ENCODE measurements around the gene THUMPD2. TPM values are rescaled to one million over a fixed set of nuclear protein-coding genes. Genes with fewer than 3 reads are reported as not detected.

The THUMPD2 gene
- polyA plus RNA-seq, 1 donor from 2014 or later = 24.7 TPM

GRCh38 chr2:39734445-39734844 lies 44.6 kb downstream of the THUMPD2 start:
- peaks cover 4% of the 10 kb centered on the region for H3K36me3 ChIP-seq (ENCODE audit: insufficient read depth, low read length)
- no peaks in the 10 kb centered on the region for H4K20me1 ChIP-seq (ENCODE audit: insufficient read depth)
- no peak overlapping the region for H2AFZ ChIP-seq (ENCODE audit: low read depth, low read length)
- H3K4me2 ChIP-seq (ENCODE audit: low read length) = no peak overlapping the region
- no peaks in the 10 kb centered on the region for H3K27me3 ChIP-seq (ENCODE audit: insufficient read depth, low read depth, low read length)
- no peak overlapping the region for H3K27ac ChIP-seq (ENCODE audit: low read length)
- H3K79me2 ChIP-seq (replicated peaks; ENCODE audit: insufficient read depth, low read length) = no peaks in the 10 kb centered on the region
- no peak overlapping the region for H3K4me3 ChIP-seq (ENCODE audit: low read length)
- no peaks in the 10 kb centered on the region for H3F3A ChIP-seq (ENCODE audit: insufficient read depth, low read length, poor library complexity, severe bottlenecking)
- no peaks in the 10 kb centered on the region for H3K9me3 ChIP-seq (ENCODE audit: low read length)
- no peaks in the 10 kb centered on the region for H3K9me2 ChIP-seq (ENCODE audit: insufficient read depth, low read length)
- TF ChIP-seq EP300 (conservative IDR thresholded peaks at IDR 0.05; ENCODE audit: poor library complexity, severe bottlenecking) = no peak
- H3K9ac ChIP-seq (ENCODE audit: low read length) = no peak overlapping the region

- Histone ChIP-seq H3K27ac (ENCODE audit: low read length) (no peak overlapping the region), H3F3A (ENCODE audit: insufficient read depth, low read length, poor library complexity, severe bottlenecking) (no peaks in the 10 kb centered on the region), H4K20me1 (ENCODE audit: insufficient read depth) (no peaks in the 10 kb centered on the region), H3K9me3 (ENCODE audit: low read length) (no peaks in the 10 kb centered on the region), H3K36me3 (ENCODE audit: insufficient read depth, low read length) (peaks cover 4% of the 10 kb centered on the region), H3K4me2 (ENCODE audit: low read length) (no peak overlapping the region), H3K27me3 (ENCODE audit: insufficient read depth, low read depth, low read length) (no peaks in the 10 kb centered on the region), H3K79me2 (replicated peaks; ENCODE audit: insufficient read depth, low read length) (no peaks in the 10 kb centered on the region), H3K4me3 (ENCODE audit: low read length) (no peak overlapping the region), H3K9ac (ENCODE audit: low read length) (no peak overlapping the region), H2AFZ (ENCODE audit: low read depth, low read length) (no peak overlapping the region), H3K9me2 (ENCODE audit: insufficient read depth, low read length) (no peaks in the 10 kb centered on the region)
- TF ChIP-seq POLR2AphosphoS5 (IDR thresholded peaks at IDR 0.05) (no peak), REST (IDR thresholded peaks at IDR 0.05; ENCODE audit: borderline replicate concordance) (no peak), CTCF (IDR thresholded peaks at IDR 0.05; ENCODE audit: poor library complexity, severe bottlenecking) (no peak), SMC3 (conservative IDR thresholded peaks at IDR 0.05; ENCODE audit: poor library complexity) (no peak), MXI1 (conservative IDR thresholded peaks at IDR 0.05; ENCODE audit: poor library complexity, severe bottlenecking) (no peak), EP300 (conservative IDR thresholded peaks at IDR 0.05; ENCODE audit: poor library complexity, severe bottlenecking) (no peak), RAD21 (conservative IDR thresholded peaks at IDR 0.05) (no peak), EZH2 (IDR thresholded peaks at IDR 0.05; ENCODE audit: borderline replicate concordance, insufficient read depth, low read length, poor library complexity, severe bottlenecking) (no peak), TAF1 (IDR thresholded peaks at IDR 0.05; ENCODE audit: low read depth) (no peak)
Observed at GRCh38 chr2:39733070-39733674, 45.9 kb downstream of the THUMPD2 start.

Measured in neural cell (in vitro differentiated cells).